IMR-90 (cell line): ENCODE measurements around the gene NPDC1.

Source experiments
- CEBPB ChIP-seq: IDR thresholded peaks from 2 replicates; pipeline ENCODE4 v1.6.1; 2012; ENCODE audit warnings: low read depth, low read length, improper control_type of control experiment
- CTCF ChIP-seq: conservative IDR thresholded peaks from 2 replicates; pipeline ENCODE4 v1.5.1; 2012; ENCODE audit warnings: mild to moderate bottlenecking, low read depth, low read length, improper control_type of control experiment
- ELK1 ChIP-seq: fragments of 150-350 bp; IDR thresholded peaks from 2 replicates; pipeline ENCODE4 v1.6.1; 2016; ENCODE audit warnings: low read depth, mild to moderate bottlenecking, low read length, moderate library complexity, borderline replicate concordance
- FOS ChIP-seq: fragments of 150-350 bp; IDR thresholded peaks from 2 replicates; pipeline ENCODE4 v1.6.1; 2016; ENCODE audit warnings: low read depth, low read length
- MAFK ChIP-seq: IDR thresholded peaks from 2 replicates; pipeline ENCODE4 v1.6.1; 2012; ENCODE audit warnings: low read depth, low read length, improper control_type of control experiment
- MXI1 ChIP-seq: IDR thresholded peaks from 2 replicates; pipeline ENCODE4 v1.6.1; 2012; ENCODE audit warnings: low read depth, mild to moderate bottlenecking, low read length, moderate library complexity, borderline replicate concordance
- POLR2A ChIP-seq: IDR thresholded peaks from 2 replicates; pipeline ENCODE4 v1.6.1; 2012; ENCODE audit warnings: mild to moderate bottlenecking, low read depth, low read length
- RAD21 ChIP-seq: IDR thresholded peaks from 2 replicates; pipeline ENCODE4 v1.6.1; 2012; ENCODE audit warnings: low read length, improper control_type of control experiment
- SMC3 ChIP-seq: fragments of 150-350 bp; IDR thresholded peaks from 2 replicates; pipeline ENCODE4 v1.6.1; 2016; ENCODE audit warnings: low read depth, mild to moderate bottlenecking, antibody characterized with exemption, low read length, moderate library complexity
- USF2 ChIP-seq: fragments of 150-350 bp; IDR thresholded peaks from 2 replicates; pipeline ENCODE4 v1.6.1; 2017; ENCODE audit warnings: mild to moderate bottlenecking, antibody characterized with exemption, low read length, low read depth

- no peak for TF ChIP-seq CTCF
- no peak for TF ChIP-seq POLR2A
- no peak for TF ChIP-seq CEBPB
- TF ChIP-seq FOS, result no peak
- no peak for TF ChIP-seq MAFK
- TF ChIP-seq MXI1, result no peak
- no peak for TF ChIP-seq SMC3
- TF ChIP-seq RAD21, result no peak
- no peak for TF ChIP-seq USF2
- no peak for TF ChIP-seq ELK1
Observed at GRCh38 chr9:137015976-137016375, 30.0 kb downstream of the NPDC1 start.
